WTC11 (cell line): ENCODE results near the gene TFEB. TPM values are rescaled to one million over a fixed set of nuclear protein-coding genes. Genes with fewer than 3 reads are reported as not detected.

Source experiments
- CBFB ChIP-seq: sonication (generic); formaldehyde crosslinking; IDR thresholded peaks from 2 replicates; pipeline ENCODE4 v1.8.1; 2022; ENCODE audit warnings: mild to moderate bottlenecking, low read depth, missing genetic modification reagents
- ESRRA ChIP-seq: sonication (generic); formaldehyde crosslinking; IDR thresholded peaks from 2 replicates; pipeline ENCODE4 v1.8.1; 2022; ENCODE audit warnings: mild to moderate bottlenecking, missing genetic modification reagents, borderline replicate concordance
- MYBL2 ChIP-seq: sonication (generic); formaldehyde crosslinking; IDR thresholded peaks from 2 replicates; pipeline ENCODE4 v1.8.1; 2023; ENCODE audit warnings: mild to moderate bottlenecking, moderate library complexity, missing genetic modification reagents
- NR2C2 ChIP-seq: sonication (generic); formaldehyde crosslinking; IDR thresholded peaks from 2 replicates; pipeline ENCODE4 v1.8.0; 2022; ENCODE audit warnings: mild to moderate bottlenecking, missing genetic modification reagents
- SOX15 ChIP-seq: fragments of 250-450 bp; sonication (Bioruptor Pico); IDR thresholded peaks from 2 replicates; pipeline ENCODE4 v1.9.0; 2021; ENCODE audit warnings: mild to moderate bottlenecking
- SP1 ChIP-seq: sonication (generic); formaldehyde crosslinking; conservative IDR thresholded peaks from 2 replicates; pipeline ENCODE4 v1.8.1; 2022; ENCODE audit warnings: missing genetic modification reagents
- TCF7 ChIP-seq: sonication (generic); formaldehyde crosslinking; IDR thresholded peaks from 2 replicates; pipeline ENCODE4 v1.8.0; 2022; ENCODE audit warnings: mild to moderate bottlenecking, low read depth, missing genetic modification reagents, moderate library complexity
- TEAD1 ChIP-seq: sonication (generic); formaldehyde crosslinking; IDR thresholded peaks from 2 replicates; pipeline ENCODE4 v1.8.0; 2022; ENCODE audit warnings: mild to moderate bottlenecking, missing genetic modification reagents
- ZNF138 ChIP-seq: sonication (generic); formaldehyde crosslinking; conservative IDR thresholded peaks from 2 replicates; pipeline ENCODE4 v1.8.1; 2022; ENCODE audit warnings: mild to moderate bottlenecking, moderate library complexity, missing genetic modification reagents
- ZNF219 ChIP-seq: sonication (generic); formaldehyde crosslinking; IDR thresholded peaks from 2 replicates; pipeline ENCODE4 v1.8.0; 2023; ENCODE audit warnings: missing genetic modification reagents, mild to moderate bottlenecking, borderline replicate concordance
- ZNF232 ChIP-seq: sonication (generic); formaldehyde crosslinking; IDR thresholded peaks from 2 replicates; pipeline ENCODE4 v1.8.0; 2022; ENCODE audit warnings: mild to moderate bottlenecking, missing genetic modification reagents
- ZNF423 ChIP-seq: fragments of 250-450 bp; sonication (Bioruptor Pico); IDR thresholded peaks from 2 replicates; pipeline ENCODE4 v2.1.2; 2022; ENCODE audit warnings: mild to moderate bottlenecking, moderate library complexity
- ZNF671 ChIP-seq: fragments of 250-450 bp; sonication (Bioruptor Pico); IDR thresholded peaks from 2 replicates; pipeline ENCODE4 v1.8.0; 2021; ENCODE audit warnings: mild to moderate bottlenecking
- total RNA-seq: library from RNA; stranded (reverse); gene quantifications from 3 replicates; pipeline ENCODE4 v1.2.3, GENCODE V29; 2021
- TF ChIP-seq, protein P1 (sequence below): sonication (generic); formaldehyde crosslinking; IDR thresholded peaks from 2 replicates; pipeline ENCODE4 v1.8.0; 2022; ENCODE audit warnings: mild to moderate bottlenecking, missing genetic modification reagents
- TF ChIP-seq, protein P2 (sequence below): fragments of 250-450 bp; sonication (Bioruptor Pico); IDR thresholded peaks from 2 replicates; pipeline ENCODE4 v1.8.0; 2021; ENCODE audit warnings: mild to moderate bottlenecking
- TF ChIP-seq, protein P3 (sequence below): sonication (generic); formaldehyde crosslinking; IDR thresholded peaks from 2 replicates; pipeline ENCODE4 v1.8.1; 2023; ENCODE audit warnings: mild to moderate bottlenecking, missing genetic modification reagents, borderline replicate concordance
- TF ChIP-seq, protein P4 (sequence below): sonication (generic); formaldehyde crosslinking; conservative IDR thresholded peaks from 2 replicates; pipeline ENCODE4 v1.8.1; 2023; ENCODE audit warnings: mild to moderate bottlenecking, low read depth, missing genetic modification reagents, moderate library complexity
- TF ChIP-seq, protein P5 (sequence below): sonication (generic); formaldehyde crosslinking; IDR thresholded peaks from 2 replicates; pipeline ENCODE4 v1.8.1; 2023; ENCODE audit warnings: mild to moderate bottlenecking, missing genetic modification reagents
- TF ChIP-seq, protein P6 (sequence below): sonication (generic); formaldehyde crosslinking; IDR thresholded peaks from 2 replicates; pipeline ENCODE4 v1.8.0; 2022; ENCODE audit warnings: mild to moderate bottlenecking, missing genetic modification reagents
- TF ChIP-seq, protein P7 (sequence below): sonication (generic); formaldehyde crosslinking; IDR thresholded peaks from 2 replicates; pipeline ENCODE4 v1.8.0; 2023; ENCODE audit warnings: mild to moderate bottlenecking, missing genetic modification reagents
- TF ChIP-seq, protein P8 (sequence below): sonication (generic); formaldehyde crosslinking; IDR thresholded peaks from 2 replicates; pipeline ENCODE4 v1.8.1; 2023; ENCODE audit warnings: mild to moderate bottlenecking, missing genetic modification reagents, moderate library complexity

TFEB gene
- total RNA-seq, 1 experiment from 2014 or later: 3.9 TPM

DNA sequence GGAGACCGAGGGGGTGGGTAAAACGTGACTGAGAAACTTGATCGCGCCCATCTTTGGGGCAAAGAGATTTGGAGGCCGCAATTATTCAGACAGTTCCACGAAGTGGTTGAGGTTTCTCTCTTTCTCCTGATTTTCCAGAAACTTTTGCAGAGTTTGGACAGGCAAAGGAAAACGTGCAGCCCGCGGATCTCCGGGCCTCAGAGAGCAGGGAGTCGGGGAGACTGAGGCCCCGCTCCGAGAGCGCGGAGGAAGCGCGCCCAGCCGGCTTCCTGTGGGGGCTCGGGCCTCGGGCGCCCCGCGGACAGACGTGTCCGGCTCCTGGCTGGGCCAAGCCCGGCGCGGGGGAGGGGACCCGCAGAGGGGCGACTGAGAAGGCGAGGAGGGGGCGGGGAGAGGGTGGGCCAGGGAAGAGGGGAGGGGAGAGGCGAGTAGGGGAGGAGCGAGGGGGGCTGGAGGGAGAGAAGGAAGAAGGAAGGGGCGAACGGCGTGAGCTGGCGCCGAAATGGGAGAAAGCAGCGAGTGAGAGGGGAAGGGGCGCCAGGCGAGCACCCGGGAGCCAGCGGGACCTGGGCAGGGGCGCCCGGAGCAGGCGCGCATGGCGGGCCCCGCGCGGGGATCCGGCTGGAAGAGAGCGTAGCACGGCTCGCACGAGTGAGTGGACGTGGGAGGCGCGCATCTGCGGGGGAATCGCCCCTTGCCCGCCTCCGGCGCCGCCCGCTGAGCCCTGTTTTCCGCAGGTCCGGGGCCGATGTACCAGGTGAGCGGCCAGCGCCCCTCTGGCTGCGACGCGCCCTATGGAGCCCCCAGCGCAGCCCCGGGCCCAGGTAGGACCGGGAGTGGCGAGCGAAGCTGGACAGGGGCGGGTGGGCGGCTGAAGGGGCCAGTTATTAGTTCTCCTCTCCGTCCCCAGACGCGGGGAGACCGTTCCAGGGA is 97.1 kb downstream of the TFEB start, which contains the start of gene MDFI (continued):
- TF ChIP-seq, protein P1, sequence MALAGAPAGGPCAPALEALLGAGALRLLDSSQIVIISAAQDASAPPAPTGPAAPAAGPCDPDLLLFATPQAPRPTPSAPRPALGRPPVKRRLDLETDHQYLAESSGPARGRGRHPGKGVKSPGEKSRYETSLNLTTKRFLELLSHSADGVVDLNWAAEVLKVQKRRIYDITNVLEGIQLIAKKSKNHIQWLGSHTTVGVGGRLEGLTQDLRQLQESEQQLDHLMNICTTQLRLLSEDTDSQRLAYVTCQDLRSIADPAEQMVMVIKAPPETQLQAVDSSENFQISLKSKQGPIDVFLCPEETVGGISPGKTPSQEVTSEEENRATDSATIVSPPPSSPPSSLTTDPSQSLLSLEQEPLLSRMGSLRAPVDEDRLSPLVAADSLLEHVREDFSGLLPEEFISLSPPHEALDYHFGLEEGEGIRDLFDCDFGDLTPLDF (CRISPR knock-in tag): no peak
- TF ChIP-seq NR2C2 (CRISPR knock-in tag): no peak
- TF ChIP-seq, protein P2, sequence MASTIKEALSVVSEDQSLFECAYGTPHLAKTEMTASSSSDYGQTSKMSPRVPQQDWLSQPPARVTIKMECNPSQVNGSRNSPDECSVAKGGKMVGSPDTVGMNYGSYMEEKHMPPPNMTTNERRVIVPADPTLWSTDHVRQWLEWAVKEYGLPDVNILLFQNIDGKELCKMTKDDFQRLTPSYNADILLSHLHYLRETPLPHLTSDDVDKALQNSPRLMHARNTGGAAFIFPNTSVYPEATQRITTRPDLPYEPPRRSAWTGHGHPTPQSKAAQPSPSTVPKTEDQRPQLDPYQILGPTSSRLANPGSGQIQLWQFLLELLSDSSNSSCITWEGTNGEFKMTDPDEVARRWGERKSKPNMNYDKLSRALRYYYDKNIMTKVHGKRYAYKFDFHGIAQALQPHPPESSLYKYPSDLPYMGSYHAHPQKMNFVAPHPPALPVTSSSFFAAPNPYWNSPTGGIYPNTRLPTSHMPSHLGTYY (CRISPR knock-in tag): no peak
- TF ChIP-seq ZNF232 (CRISPR knock-in tag): 0 out of 2 replicates have a peak, but pooled peaks have one; percentile 36
- TF ChIP-seq, protein P3, sequence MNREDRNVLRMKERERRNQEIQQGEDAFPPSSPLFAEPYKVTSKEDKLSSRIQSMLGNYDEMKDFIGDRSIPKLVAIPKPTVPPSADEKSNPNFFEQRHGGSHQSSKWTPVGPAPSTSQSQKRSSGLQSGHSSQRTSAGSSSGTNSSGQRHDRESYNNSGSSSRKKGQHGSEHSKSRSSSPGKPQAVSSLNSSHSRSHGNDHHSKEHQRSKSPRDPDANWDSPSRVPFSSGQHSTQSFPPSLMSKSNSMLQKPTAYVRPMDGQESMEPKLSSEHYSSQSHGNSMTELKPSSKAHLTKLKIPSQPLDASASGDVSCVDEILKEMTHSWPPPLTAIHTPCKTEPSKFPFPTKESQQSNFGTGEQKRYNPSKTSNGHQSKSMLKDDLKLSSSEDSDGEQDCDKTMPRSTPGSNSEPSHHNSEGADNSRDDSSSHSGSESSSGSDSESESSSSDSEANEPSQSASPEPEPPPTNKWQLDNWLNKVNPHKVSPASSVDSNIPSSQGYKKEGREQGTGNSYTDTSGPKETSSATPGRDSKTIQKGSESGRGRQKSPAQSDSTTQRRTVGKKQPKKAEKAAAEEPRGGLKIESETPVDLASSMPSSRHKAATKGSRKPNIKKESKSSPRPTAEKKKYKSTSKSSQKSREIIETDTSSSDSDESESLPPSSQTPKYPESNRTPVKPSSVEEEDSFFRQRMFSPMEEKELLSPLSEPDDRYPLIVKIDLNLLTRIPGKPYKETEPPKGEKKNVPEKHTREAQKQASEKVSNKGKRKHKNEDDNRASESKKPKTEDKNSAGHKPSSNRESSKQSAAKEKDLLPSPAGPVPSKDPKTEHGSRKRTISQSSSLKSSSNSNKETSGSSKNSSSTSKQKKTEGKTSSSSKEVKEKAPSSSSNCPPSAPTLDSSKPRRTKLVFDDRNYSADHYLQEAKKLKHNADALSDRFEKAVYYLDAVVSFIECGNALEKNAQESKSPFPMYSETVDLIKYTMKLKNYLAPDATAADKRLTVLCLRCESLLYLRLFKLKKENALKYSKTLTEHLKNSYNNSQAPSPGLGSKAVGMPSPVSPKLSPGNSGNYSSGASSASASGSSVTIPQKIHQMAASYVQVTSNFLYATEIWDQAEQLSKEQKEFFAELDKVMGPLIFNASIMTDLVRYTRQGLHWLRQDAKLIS (CRISPR knock-in tag): no peak
- TF ChIP-seq, protein P4, sequence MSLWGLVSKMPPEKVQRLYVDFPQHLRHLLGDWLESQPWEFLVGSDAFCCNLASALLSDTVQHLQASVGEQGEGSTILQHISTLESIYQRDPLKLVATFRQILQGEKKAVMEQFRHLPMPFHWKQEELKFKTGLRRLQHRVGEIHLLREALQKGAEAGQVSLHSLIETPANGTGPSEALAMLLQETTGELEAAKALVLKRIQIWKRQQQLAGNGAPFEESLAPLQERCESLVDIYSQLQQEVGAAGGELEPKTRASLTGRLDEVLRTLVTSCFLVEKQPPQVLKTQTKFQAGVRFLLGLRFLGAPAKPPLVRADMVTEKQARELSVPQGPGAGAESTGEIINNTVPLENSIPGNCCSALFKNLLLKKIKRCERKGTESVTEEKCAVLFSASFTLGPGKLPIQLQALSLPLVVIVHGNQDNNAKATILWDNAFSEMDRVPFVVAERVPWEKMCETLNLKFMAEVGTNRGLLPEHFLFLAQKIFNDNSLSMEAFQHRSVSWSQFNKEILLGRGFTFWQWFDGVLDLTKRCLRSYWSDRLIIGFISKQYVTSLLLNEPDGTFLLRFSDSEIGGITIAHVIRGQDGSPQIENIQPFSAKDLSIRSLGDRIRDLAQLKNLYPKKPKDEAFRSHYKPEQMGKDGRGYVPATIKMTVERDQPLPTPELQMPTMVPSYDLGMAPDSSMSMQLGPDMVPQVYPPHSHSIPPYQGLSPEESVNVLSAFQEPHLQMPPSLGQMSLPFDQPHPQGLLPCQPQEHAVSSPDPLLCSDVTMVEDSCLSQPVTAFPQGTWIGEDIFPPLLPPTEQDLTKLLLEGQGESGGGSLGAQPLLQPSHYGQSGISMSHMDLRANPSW (CRISPR knock-in tag): no peak
- no peak; the same call in 1 of the 2 replicates for TF ChIP-seq MYBL2 (CRISPR knock-in tag)
- peak; percentile 71 for TF ChIP-seq ZNF423 (CRISPR knock-in tag)
- TF ChIP-seq, protein P5, sequence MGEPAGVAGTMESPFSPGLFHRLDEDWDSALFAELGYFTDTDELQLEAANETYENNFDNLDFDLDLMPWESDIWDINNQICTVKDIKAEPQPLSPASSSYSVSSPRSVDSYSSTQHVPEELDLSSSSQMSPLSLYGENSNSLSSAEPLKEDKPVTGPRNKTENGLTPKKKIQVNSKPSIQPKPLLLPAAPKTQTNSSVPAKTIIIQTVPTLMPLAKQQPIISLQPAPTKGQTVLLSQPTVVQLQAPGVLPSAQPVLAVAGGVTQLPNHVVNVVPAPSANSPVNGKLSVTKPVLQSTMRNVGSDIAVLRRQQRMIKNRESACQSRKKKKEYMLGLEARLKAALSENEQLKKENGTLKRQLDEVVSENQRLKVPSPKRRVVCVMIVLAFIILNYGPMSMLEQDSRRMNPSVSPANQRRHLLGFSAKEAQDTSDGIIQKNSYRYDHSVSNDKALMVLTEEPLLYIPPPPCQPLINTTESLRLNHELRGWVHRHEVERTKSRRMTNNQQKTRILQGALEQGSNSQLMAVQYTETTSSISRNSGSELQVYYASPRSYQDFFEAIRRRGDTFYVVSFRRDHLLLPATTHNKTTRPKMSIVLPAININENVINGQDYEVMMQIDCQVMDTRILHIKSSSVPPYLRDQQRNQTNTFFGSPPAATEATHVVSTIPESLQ (CRISPR knock-in tag): no peak
- TF ChIP-seq ESRRA (CRISPR knock-in tag): no peak
- TF ChIP-seq ZNF219 (CRISPR knock-in tag): no peak
- TF ChIP-seq, protein P6, sequence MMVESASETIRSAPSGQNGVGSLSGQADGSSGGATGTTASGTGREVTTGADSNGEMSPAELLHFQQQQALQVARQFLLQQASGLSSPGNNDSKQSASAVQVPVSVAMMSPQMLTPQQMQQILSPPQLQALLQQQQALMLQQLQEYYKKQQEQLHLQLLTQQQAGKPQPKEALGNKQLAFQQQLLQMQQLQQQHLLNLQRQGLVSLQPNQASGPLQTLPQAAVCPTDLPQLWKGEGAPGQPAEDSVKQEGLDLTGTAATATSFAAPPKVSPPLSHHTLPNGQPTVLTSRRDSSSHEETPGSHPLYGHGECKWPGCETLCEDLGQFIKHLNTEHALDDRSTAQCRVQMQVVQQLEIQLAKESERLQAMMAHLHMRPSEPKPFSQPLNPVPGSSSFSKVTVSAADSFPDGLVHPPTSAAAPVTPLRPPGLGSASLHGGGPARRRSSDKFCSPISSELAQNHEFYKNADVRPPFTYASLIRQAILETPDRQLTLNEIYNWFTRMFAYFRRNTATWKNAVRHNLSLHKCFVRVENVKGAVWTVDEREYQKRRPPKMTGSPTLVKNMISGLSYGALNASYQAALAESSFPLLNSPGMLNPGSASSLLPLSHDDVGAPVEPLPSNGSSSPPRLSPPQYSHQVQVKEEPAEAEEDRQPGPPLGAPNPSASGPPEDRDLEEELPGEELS (CRISPR knock-in tag): peak; percentile 65; the same call in 1 of the 2 replicates
- TF ChIP-seq ZNF138 (CRISPR knock-in tag): no peak
- TF ChIP-seq, protein P7, sequence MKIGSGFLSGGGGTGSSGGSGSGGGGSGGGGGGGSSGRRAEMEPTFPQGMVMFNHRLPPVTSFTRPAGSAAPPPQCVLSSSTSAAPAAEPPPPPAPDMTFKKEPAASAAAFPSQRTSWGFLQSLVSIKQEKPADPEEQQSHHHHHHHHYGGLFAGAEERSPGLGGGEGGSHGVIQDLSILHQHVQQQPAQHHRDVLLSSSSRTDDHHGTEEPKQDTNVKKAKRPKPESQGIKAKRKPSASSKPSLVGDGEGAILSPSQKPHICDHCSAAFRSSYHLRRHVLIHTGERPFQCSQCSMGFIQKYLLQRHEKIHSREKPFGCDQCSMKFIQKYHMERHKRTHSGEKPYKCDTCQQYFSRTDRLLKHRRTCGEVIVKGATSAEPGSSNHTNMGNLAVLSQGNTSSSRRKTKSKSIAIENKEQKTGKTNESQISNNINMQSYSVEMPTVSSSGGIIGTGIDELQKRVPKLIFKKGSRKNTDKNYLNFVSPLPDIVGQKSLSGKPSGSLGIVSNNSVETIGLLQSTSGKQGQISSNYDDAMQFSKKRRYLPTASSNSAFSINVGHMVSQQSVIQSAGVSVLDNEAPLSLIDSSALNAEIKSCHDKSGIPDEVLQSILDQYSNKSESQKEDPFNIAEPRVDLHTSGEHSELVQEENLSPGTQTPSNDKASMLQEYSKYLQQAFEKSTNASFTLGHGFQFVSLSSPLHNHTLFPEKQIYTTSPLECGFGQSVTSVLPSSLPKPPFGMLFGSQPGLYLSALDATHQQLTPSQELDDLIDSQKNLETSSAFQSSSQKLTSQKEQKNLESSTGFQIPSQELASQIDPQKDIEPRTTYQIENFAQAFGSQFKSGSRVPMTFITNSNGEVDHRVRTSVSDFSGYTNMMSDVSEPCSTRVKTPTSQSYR: peak; percentile 83
- no peak for TF ChIP-seq TEAD1 (CRISPR knock-in tag)
- no peak for TF ChIP-seq ZNF671
- TF ChIP-seq CBFB (CRISPR knock-in tag): no peak
- TF ChIP-seq, protein P8, sequence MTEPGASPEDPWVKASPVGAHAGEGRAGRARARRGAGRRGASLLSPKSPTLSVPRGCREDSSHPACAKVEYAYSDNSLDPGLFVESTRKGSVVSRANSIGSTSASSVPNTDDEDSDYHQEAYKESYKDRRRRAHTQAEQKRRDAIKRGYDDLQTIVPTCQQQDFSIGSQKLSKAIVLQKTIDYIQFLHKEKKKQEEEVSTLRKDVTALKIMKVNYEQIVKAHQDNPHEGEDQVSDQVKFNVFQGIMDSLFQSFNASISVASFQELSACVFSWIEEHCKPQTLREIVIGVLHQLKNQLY (CRISPR knock-in tag): no peak
- TF ChIP-seq SOX15 (CRISPR knock-in tag): no peak
- TF ChIP-seq SP1: no peak
- TF ChIP-seq TCF7: peak; percentile 18; the same call in 1 of the 2 replicates
